ENCODE measurements around the gene SMIM22.

Gene SMIM22

DNA sequence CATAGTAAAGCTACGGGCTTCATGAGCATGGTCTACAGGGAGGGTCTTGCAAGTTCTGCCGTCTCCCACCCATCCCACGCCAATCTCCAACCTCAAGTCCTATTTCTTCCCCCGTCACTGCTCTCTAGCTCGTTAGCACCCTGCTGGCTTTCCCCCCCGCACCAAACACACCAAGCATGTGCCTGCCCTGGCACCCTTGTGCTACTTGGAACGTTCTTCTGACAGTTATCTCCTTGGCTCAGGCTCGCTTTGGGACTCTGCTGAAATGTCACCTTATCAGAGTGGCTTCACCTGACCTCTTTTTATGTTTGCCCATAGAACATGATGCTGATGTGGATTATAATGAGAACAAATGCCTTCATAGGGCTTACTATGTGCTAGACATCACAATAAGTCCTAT, 30.0 kb downstream of the SMIM22 start:
- H3K27ac ChIP-seq (ENCODE audit: insufficient read depth in 1 of 2, low read depth in 1 of 2, low read length in 2 of 2, poor library complexity in 1 of 2, severe bottlenecking in 2 of 2): no peak overlapping the region
- H3K9me3 ChIP-seq (ENCODE audit: control extremely low read depth in 1 of 5, control insufficient read depth in 4 of 5, insufficient read depth in 2 of 5, low read depth in 1 of 5, low read length in 4 of 5): no peaks in the 10 kb centered on the region
- H3K4me1 ChIP-seq (ENCODE audit: control extremely low read depth in 1 of 4, control insufficient read depth in 4 of 4, insufficient read depth in 4 of 4, low read length in 3 of 4): no peaks in the 10 kb centered on the region
- ChIA-PET CTCF (no interaction called here), POLR2A (no interaction called here)
- WGBS (ENCODE audit: insufficient coverage): 97% methylated on average over 7 of the region's 8 CpGs
- H3K27me3 ChIP-seq (replicated peaks in 2 of 5; ENCODE audit: control insufficient read depth in 4 of 5, insufficient read depth in 5 of 5, low read length in 4 of 5): no peaks in the 10 kb centered on the region
- H3K36me3 ChIP-seq (ENCODE audit: control insufficient read depth in 4 of 4, insufficient read depth in 4 of 4, low read length in 3 of 4): peaks cover 39 to 88% (median 66%) of the 10 kb centered on the region in 4 experiments
- no peak for DNase-seq
- no peak overlapping the region for H3K4me3 ChIP-seq (ENCODE audit: control insufficient read depth in 1 of 7, extremely low read depth in 1 of 7, insufficient read depth in 4 of 7, low read depth in 2 of 7, low read length in 6 of 7)

DNA sequence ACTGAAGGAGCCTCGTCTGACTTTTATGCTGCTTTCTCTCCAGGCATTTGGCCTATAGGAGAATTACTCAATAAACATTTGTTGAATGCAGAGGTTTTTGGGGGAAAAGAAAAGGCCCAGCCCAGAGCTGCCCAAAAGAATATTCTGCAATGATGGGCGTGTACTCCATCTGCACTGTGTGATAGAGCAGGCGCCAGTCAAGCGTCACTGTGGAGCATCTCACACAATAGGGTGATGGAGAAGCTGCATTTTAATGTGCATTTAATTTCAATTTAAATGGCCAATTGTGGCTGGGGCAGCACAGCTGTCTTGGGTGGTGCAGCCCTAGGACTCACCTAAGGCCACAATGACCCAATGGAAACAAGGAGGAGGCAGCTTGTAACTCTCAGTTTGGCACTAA, 31.4 kb downstream of the SMIM22 start:
- Histone ChIP-seq H3K9me3 (ENCODE audit: control extremely low read depth in 1 of 5, control insufficient read depth in 4 of 5, insufficient read depth in 2 of 5, low read depth in 1 of 5, low read length in 4 of 5) (no peaks in the 10 kb centered on the region), H3K27me3 (replicated peaks in 2 of 5; ENCODE audit: control insufficient read depth in 4 of 5, insufficient read depth in 5 of 5, low read length in 4 of 5) (no peaks in the 10 kb centered on the region), H3K4me3 (ENCODE audit: control insufficient read depth in 1 of 7, extremely low read depth in 1 of 7, insufficient read depth in 4 of 7, low read depth in 2 of 7, low read length in 6 of 7) (no peak overlapping the region), H3K27ac (ENCODE audit: insufficient read depth in 1 of 2, low read depth in 1 of 2, low read length in 2 of 2, poor library complexity in 1 of 2, severe bottlenecking in 2 of 2) (no peak overlapping the region), H3K36me3 (ENCODE audit: control insufficient read depth in 4 of 4, insufficient read depth in 4 of 4, low read length in 3 of 4) (peaks cover 43 to 88% (median 67%) of the 10 kb centered on the region in 4 experiments), H3K4me1 (ENCODE audit: control extremely low read depth in 1 of 4, control insufficient read depth in 4 of 4, insufficient read depth in 4 of 4, low read length in 3 of 4) (no peaks in the 10 kb centered on the region)
- DNase-seq: no peak
- CTCF ChIA-PET: interaction anchor here (0.9 kb wide), 1 partner anchor 12 kb away, joined by 4 read pairs; no protein-coding TSS in a partner anchor
- POLR2A ChIA-PET: no interaction called here
- WGBS (ENCODE audit: insufficient coverage): 96% methylated on average over 4 of the region's 4 CpGs

DNA sequence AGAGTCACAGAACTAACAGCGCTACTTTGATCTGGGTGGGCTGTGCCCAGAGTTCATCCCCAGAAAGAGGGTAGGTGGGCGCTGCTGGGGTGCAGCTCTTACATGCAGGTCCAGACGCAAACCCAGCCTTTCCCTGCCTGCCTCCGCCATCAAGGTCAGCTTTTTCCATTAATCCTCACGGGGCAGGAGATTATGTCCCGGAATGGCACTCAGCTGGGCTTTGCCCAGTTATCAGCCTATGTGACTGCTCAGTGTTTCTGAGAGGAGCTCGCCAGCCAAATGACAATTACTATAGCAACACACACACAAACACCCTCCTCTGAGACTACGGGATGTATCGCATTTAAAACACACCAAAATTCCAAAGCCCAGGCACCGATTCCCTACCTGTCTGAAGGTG, 31.8 kb downstream of the SMIM22 start:
- no peaks in the 10 kb centered on the region for H3K9me3 ChIP-seq (ENCODE audit: control extremely low read depth in 1 of 5, control insufficient read depth in 4 of 5, insufficient read depth in 2 of 5, low read depth in 1 of 5, low read length in 4 of 5)
- no peak overlapping the region for H3K4me3 ChIP-seq (ENCODE audit: control insufficient read depth in 1 of 7, extremely low read depth in 1 of 7, insufficient read depth in 4 of 7, low read depth in 2 of 7, low read length in 6 of 7)
- DNase-seq: no peak
- CTCF ChIA-PET: interaction anchor here (0.9 kb wide), 1 partner anchor 12 kb away, joined by 4 read pairs; no protein-coding TSS in a partner anchor
- peaks cover 43 to 88% (median 67%) of the 10 kb centered on the region in 4 experiments for H3K36me3 ChIP-seq (ENCODE audit: control insufficient read depth in 4 of 4, insufficient read depth in 4 of 4, low read length in 3 of 4)
- no peaks in the 10 kb centered on the region for H3K27me3 ChIP-seq (replicated peaks in 2 of 5; ENCODE audit: control insufficient read depth in 4 of 5, insufficient read depth in 5 of 5, low read length in 4 of 5)
- no peaks in the 10 kb centered on the region for H3K4me1 ChIP-seq (ENCODE audit: control extremely low read depth in 1 of 4, control insufficient read depth in 4 of 4, insufficient read depth in 4 of 4, low read length in 3 of 4)
- H3K27ac ChIP-seq (ENCODE audit: insufficient read depth in 1 of 2, low read depth in 1 of 2, low read length in 2 of 2, poor library complexity in 1 of 2, severe bottlenecking in 2 of 2): no peak overlapping the region
- WGBS (ENCODE audit: insufficient coverage): 96% methylated on average over 8 of the region's 10 CpGs
- POLR2A ChIA-PET: no interaction called here

DNA sequence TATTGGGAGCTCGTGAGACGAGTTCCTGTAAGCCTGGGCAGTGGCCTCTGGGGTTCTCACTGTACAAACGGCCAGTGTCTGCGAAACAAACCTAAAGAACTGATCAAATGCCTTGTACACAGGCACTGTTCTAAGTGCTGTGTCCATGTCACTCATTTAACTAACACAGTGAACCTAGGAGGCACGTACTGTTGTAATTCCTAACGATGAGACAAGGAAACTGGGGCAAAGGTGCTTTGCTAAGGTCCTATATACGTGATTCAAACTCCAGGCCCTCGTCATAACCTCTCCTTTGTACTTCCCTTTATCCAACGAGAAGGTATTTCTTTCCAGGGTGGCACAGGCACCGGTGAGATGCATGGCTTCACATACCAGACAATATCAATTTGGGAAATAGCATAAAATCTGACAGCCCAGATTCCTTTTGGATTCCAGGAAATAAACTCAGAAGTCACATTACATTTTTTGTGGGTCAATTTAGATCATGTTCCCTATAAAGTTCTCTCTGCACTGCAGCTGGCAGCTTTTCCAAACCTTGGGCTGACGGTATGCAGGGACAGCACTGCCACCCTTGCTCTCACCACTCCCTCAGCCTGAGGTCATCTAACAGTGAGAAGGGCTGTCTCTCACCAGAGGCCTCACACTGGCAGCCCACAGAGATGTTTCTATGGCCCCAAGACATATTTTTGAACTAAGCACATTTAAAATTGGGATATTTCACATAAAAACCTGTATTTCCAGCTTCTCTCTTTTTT, 33.6 kb downstream of the SMIM22 start:
- Histone ChIP-seq H3K9me3 (ENCODE audit: control extremely low read depth in 1 of 5, control insufficient read depth in 4 of 5, insufficient read depth in 2 of 5, low read depth in 1 of 5, low read length in 4 of 5) (no peaks in the 10 kb centered on the region), H3K4me1 (ENCODE audit: control extremely low read depth in 1 of 4, control insufficient read depth in 4 of 4, insufficient read depth in 4 of 4, low read length in 3 of 4) (no peaks in the 10 kb centered on the region), H3K27me3 (replicated peaks in 2 of 5; ENCODE audit: control insufficient read depth in 4 of 5, insufficient read depth in 5 of 5, low read length in 4 of 5) (no peaks in the 10 kb centered on the region), H3K27ac (ENCODE audit: insufficient read depth in 1 of 2, low read depth in 1 of 2, low read length in 2 of 2, poor library complexity in 1 of 2, severe bottlenecking in 2 of 2) (no peak overlapping the region), H3K4me3 (ENCODE audit: control insufficient read depth in 1 of 7, extremely low read depth in 1 of 7, insufficient read depth in 4 of 7, low read depth in 2 of 7, low read length in 6 of 7) (no peak overlapping the region), H3K36me3 (ENCODE audit: control insufficient read depth in 4 of 4, insufficient read depth in 4 of 4, low read length in 3 of 4) (peaks cover 33 to 85% (median 68%) of the 10 kb centered on the region in 4 experiments)
- ChIA-PET POLR2A (no interaction called here), CTCF (interaction anchor here (0.7 kb wide), 1 partner anchor 9 kb away, joined by 3 read pairs; no protein-coding TSS in a partner anchor)
- 98% methylated on average over 11 of the region's 11 CpGs for WGBS (ENCODE audit: insufficient coverage)
- no peak for DNase-seq

DNA sequence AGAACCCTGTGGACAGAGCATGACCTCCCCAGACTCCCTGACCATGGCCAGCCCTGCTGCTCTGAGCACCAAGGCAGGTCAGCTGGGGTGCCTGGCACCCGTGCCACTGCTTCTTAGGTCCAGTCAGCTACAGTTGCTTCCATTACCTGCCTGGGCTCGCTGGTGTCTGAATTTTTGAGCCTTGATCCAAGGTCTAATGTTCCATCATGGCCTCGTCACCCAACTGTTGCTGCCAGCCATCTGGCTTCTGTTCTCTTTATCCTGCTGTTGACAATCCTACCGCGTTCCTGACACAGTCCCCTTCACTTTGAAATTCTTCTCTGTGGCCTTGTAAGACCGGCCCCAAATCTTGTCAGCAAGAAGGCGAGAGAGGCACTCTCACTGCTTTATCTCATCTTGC, 35.2 kb downstream of the SMIM22 start:
- DNase-seq: no peak
- WGBS (ENCODE audit: insufficient coverage): 98% methylated on average over 7 of the region's 7 CpGs
- peaks cover 30 to 82% (median 64%) of the 10 kb centered on the region in 4 experiments for H3K36me3 ChIP-seq (ENCODE audit: control insufficient read depth in 4 of 4, insufficient read depth in 4 of 4, low read length in 3 of 4)
- no peaks in the 10 kb centered on the region for H3K27me3 ChIP-seq (replicated peaks in 2 of 5; ENCODE audit: control insufficient read depth in 4 of 5, insufficient read depth in 5 of 5, low read length in 4 of 5)
- POLR2A ChIA-PET: no interaction called here
- CTCF ChIA-PET: no interaction called here
- H3K4me3 ChIP-seq (ENCODE audit: control insufficient read depth in 1 of 7, extremely low read depth in 1 of 7, insufficient read depth in 4 of 7, low read depth in 2 of 7, low read length in 6 of 7): no peak overlapping the region
- no peaks in the 10 kb centered on the region for H3K4me1 ChIP-seq (ENCODE audit: control extremely low read depth in 1 of 4, control insufficient read depth in 4 of 4, insufficient read depth in 4 of 4, low read length in 3 of 4)
- no peaks in the 10 kb centered on the region for H3K9me3 ChIP-seq (ENCODE audit: control extremely low read depth in 1 of 5, control insufficient read depth in 4 of 5, insufficient read depth in 2 of 5, low read depth in 1 of 5, low read length in 4 of 5)
- H3K27ac ChIP-seq (ENCODE audit: insufficient read depth in 1 of 2, low read depth in 1 of 2, low read length in 2 of 2, poor library complexity in 1 of 2, severe bottlenecking in 2 of 2): no peak overlapping the region

DNA sequence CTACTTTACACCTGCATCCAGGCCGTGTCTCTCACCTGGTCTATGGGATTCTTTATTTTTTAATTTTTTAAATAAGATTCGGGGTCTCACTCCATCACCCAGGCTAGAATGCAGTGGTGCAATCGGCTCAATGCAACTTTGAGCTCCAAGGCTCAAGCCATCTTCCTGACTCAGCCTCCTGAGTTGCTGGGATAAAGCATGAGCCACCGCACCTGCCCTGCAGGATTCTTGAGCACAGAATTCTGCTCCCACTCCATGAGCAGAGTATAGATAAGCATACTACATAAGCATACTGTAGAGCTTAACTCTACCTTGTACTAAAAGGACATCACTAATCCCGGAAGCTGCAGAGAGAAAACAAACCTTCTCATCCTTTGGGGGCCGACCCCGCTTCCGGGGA, 36.4 kb downstream of the SMIM22 start:
- Histone ChIP-seq H3K27ac (ENCODE audit: insufficient read depth in 1 of 2, low read depth in 1 of 2, low read length in 2 of 2, poor library complexity in 1 of 2, severe bottlenecking in 2 of 2) (no peak overlapping the region), H3K36me3 (ENCODE audit: control insufficient read depth in 4 of 4, insufficient read depth in 4 of 4, low read length in 3 of 4) (peaks cover 36 to 81% (median 62%) of the 10 kb centered on the region in 4 experiments), H3K4me1 (ENCODE audit: control extremely low read depth in 1 of 4, control insufficient read depth in 4 of 4, insufficient read depth in 4 of 4, low read length in 3 of 4) (no peaks in the 10 kb centered on the region), H3K27me3 (replicated peaks in 2 of 5; ENCODE audit: control insufficient read depth in 4 of 5, insufficient read depth in 5 of 5, low read length in 4 of 5) (no peaks in the 10 kb centered on the region), H3K4me3 (ENCODE audit: control insufficient read depth in 1 of 7, extremely low read depth in 1 of 7, insufficient read depth in 4 of 7, low read depth in 2 of 7, low read length in 6 of 7) (no peak overlapping the region), H3K9me3 (ENCODE audit: control extremely low read depth in 1 of 5, control insufficient read depth in 4 of 5, insufficient read depth in 2 of 5, low read depth in 1 of 5, low read length in 4 of 5) (no peaks in the 10 kb centered on the region)
- ChIA-PET CTCF (no interaction called here), POLR2A (no interaction called here)
- DNase-seq: no peak
- WGBS (ENCODE audit: insufficient coverage): 100% methylated on average over 5 of the region's 8 CpGs

DNA sequence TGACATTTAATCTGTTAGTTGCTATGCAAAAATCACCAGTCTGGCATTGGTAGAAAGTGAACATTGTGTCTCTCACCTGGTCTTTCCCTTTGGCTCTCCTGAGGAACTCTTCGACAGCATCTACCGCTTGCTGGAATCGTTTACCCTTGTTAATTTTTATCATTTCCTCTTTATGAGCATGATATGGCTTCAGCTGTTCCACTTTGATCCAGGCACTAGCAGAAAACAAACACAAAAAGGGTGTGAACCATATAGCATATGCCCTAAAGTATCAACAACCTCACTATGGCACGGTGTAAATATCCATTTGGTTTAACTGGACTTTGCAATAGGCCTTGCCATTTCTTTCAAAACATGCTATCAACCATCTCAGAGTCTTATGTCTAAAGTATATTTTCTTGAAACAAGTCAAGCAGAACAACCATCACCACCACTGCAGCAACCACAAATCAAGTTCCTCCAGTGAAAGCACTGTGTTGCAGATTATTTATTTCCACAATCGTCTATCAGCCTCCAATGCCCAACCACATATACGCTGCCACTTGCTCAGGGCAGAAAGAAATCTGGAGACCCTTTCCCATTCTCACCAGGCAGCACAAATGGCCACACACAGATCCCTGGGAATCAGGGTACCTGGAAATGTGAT, 37.7 kb downstream of the SMIM22 start:
- Histone ChIP-seq H3K4me3 (ENCODE audit: control insufficient read depth in 1 of 7, extremely low read depth in 1 of 7, insufficient read depth in 4 of 7, low read depth in 2 of 7, low read length in 6 of 7) (no peak overlapping the region), H3K27me3 (replicated peaks in 2 of 5; ENCODE audit: control insufficient read depth in 4 of 5, insufficient read depth in 5 of 5, low read length in 4 of 5) (no peaks in the 10 kb centered on the region), H3K27ac (ENCODE audit: insufficient read depth in 1 of 2, low read depth in 1 of 2, low read length in 2 of 2, poor library complexity in 1 of 2, severe bottlenecking in 2 of 2) (no peak overlapping the region), H3K4me1 (ENCODE audit: control extremely low read depth in 1 of 4, control insufficient read depth in 4 of 4, insufficient read depth in 4 of 4, low read length in 3 of 4) (no peaks in the 10 kb centered on the region), H3K36me3 (ENCODE audit: control insufficient read depth in 4 of 4, insufficient read depth in 4 of 4, low read length in 3 of 4) (peaks cover 36 to 79% (median 57%) of the 10 kb centered on the region in 4 experiments), H3K9me3 (ENCODE audit: control extremely low read depth in 1 of 5, control insufficient read depth in 4 of 5, insufficient read depth in 2 of 5, low read depth in 1 of 5, low read length in 4 of 5) (no peaks in the 10 kb centered on the region)
- ChIA-PET CTCF (interaction anchor here (2.2 kb wide), 1 partner anchor 10 kb away, joined by 6 read pairs; no protein-coding TSS in a partner anchor), POLR2A (no interaction called here)
- WGBS (ENCODE audit: insufficient coverage): 96% methylated on average over 5 of the region's 6 CpGs
- DNase-seq: no peak

Measured in common myeloid progenitor, CD34-positive (primary cell).